Raji (cell line): ENCODE data around the gene ALOXE3.

Source experiments
- POLR2A ChIP-seq: IDR thresholded peaks from 2 replicates; pipeline ENCODE4 v1.6.1; 2011; ENCODE audit warnings: low read depth, low read length, control low read depth; ENCODE audit not compliant: insufficient read depth

ALOXE3 gene

GRCh38 chr17:8158267-8159031 is 40.1 kb upstream of the ALOXE3 start:
- no peak for TF ChIP-seq POLR2A

GRCh38 chr17:8156246-8156992 is 38.1 kb upstream of the ALOXE3 start:
- peak; percentile 49 for TF ChIP-seq POLR2A

GRCh38 chr17:8155996-8156245 is 37.6 kb upstream of the ALOXE3 start:
- TF ChIP-seq POLR2A: no peak

GRCh38 chr17:8155231-8155995 is 37.1 kb upstream of the ALOXE3 start:
- TF ChIP-seq POLR2A: no peak

- TF ChIP-seq POLR2A: no peak
Measured at GRCh38 chr17:8154608-8155155, 36.4 kb upstream of the ALOXE3 start.

- TF ChIP-seq POLR2A: peak; percentile 18; the same call in 1 of the 2 replicates
Measured at GRCh38 chr17:8153957-8154607, 35.8 kb upstream of the ALOXE3 start.

GRCh38 chr17:8153525-8153956 is 35.2 kb upstream of the ALOXE3 start:
- no peak for TF ChIP-seq POLR2A

- no peak for TF ChIP-seq POLR2A
Measured at GRCh38 chr17:8153031-8153451, 34.7 kb upstream of the ALOXE3 start.

- peak; percentile 84 for TF ChIP-seq POLR2A
Measured at GRCh38 chr17:8152112-8152775, 33.9 kb upstream of the ALOXE3 start, which contains the start of gene PER1. PER1 (minus strand) TSS chr17:8152404; CDS start chr17:8150706, 1,698 bp downstream.

- no peak for TF ChIP-seq POLR2A
Measured at GRCh38 chr17:8151641-8152111, 33.4 kb upstream of the ALOXE3 start.

GRCh38 chr17:8151120-8151640 is 32.9 kb upstream of the ALOXE3 start:
- TF ChIP-seq POLR2A: peak; percentile 32; the same call in 1 of the 2 replicates

- no peak for TF ChIP-seq POLR2A
Measured at GRCh38 chr17:8150194-8151119, 32.1 kb upstream of the ALOXE3 start.
